Measurements from ENCODE around the gene FCRLA.
A peak's percentile ranks its signal among the peaks of the same experiment; 100 is the strongest.
"Not testable (repeated sequence)": the region's sequence is repeated elsewhere in the genome, so short reads cannot be mapped to it uniquely, and the experiment has no call there.

The FCRLA gene

GRCh38 chr1:161707503-161707902, 474 bp downstream of the FCRLA start:
- DNase-seq, result no peak

GRCh38 chr1:161709373-161709772, 2.3 kb downstream of the FCRLA start:
- no peak for DNase-seq

- DNase-seq, result no peak
Observed at GRCh38 chr1:161710560-161710959, 3.5 kb downstream of the FCRLA start.

- DNase-seq, result no peak
Observed at GRCh38 chr1:161718559-161719324, 11.7 kb downstream of the FCRLA start.

DNA sequence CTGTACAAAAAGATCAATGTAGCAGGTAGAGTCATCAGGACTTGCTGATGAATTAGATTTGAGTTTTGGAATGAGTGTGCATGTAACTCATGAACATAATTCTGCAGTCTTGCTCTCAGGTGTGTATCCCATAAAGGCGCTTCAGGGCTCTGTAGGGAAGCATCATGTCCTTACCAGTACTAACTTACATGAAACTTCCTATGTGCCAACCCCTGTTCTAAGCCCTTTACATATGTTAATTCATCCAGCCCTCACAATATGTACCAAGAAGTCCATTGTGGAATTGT, 12.2 kb downstream of the FCRLA start:
- no peak for DNase-seq

DNA sequence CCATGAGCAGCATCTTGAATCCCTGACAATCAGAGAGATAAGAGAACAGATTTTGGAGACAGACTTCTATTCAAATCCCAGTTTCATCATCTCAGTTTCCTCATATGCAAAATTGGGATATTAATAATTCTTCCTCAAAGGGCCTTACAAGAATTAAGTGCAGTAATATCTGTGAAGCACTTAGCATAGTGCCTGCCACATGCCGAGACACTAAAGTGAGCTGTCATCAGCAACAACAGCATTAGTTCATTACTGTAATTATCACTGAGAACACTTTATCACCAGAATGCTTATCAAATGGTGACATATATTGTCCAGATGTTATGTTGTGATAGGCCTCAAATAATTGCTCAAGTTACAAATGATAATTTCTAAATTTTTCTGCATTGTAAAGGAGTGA, 13.4 kb downstream of the FCRLA start:
- DNase-seq, result no peak

DNA sequence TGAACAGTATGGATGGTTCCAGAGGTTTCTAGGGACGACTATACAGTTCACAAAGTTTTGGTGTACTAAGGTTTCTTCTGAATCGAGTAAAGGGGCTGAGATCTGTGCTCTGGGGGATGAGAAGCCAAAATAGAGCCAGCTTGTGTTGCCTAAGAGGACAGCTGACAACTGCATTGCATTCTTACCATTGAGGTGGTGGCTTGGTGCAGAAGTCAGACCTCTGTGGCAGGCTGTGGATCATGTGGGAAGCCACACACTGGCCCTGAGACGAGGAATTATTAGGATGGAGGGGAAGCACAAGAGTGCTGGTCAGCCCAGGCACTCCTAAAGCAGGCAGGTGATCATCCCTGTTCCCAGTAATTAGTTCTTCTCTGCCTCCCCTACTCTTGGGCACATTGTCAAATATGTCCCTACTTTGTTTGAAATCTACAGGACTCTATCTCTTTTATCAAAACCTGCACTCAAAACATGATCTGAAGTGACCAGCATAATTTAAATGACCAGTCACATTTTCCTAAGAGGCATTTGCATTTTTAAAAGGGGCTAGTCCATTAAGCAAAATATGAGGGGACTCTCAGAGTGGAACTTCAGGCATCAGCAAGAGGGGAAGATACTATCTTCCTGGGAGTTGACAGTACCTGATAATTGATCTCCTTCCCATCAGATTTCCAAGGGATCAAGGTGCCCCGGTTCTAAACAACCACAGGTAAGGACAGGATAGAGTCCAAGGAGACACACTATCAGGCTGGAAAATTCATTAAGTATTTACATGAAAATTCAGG, 14.1 kb downstream of the FCRLA start, which contains the start of gene FCRLB:
Gene FCRLB (plus strand): TSS at position 589 of the 782 bp plus-strand sequence. CDS start 1,129 bp downstream, outside the sequence.
- DNase-seq, result no peak

GRCh38 chr1:161721738-161722343, 14.8 kb downstream of the FCRLA start:
- DNase-seq, result no peak

- no peak for DNase-seq
Observed at GRCh38 chr1:161722406-161722805, 15.4 kb downstream of the FCRLA start.

DNA sequence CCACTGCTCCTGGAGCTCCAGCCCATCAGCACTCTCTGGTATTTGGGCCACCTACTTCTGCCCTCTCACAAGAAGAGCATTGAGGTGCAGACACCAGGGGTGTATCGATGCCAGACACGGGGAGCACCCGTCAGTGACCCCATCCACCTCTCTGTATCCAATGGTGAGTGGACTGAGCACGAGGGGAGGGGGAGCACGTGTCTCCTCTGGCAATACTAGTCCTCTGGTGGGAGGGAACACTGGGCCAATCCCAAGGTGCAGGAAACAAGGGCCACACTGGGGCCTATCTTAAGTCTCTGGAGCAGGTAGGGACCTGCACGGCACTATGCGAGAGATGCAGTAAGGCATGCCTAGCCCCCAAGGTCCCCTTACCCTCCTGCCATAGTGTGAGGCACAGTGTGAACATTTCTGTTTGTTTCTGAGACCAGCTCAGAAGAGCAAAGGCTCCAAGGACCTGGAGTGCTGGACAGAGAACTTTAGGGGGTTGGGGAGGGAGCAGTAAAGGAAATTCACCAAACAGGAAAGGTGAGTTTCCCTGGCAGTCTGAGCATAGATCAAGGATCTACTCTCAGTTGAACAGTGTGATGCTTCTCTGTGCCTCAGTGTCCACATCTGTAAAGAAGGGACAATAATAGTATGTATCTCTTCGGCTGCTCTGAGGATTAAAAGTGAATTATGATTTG, 16.6 kb downstream of the FCRLA start:
- DNase-seq, result no peak

- DNase-seq, result not testable (repeated sequence)
Observed at GRCh38 chr1:161725258-161725907, 18.4 kb downstream of the FCRLA start.

DNA sequence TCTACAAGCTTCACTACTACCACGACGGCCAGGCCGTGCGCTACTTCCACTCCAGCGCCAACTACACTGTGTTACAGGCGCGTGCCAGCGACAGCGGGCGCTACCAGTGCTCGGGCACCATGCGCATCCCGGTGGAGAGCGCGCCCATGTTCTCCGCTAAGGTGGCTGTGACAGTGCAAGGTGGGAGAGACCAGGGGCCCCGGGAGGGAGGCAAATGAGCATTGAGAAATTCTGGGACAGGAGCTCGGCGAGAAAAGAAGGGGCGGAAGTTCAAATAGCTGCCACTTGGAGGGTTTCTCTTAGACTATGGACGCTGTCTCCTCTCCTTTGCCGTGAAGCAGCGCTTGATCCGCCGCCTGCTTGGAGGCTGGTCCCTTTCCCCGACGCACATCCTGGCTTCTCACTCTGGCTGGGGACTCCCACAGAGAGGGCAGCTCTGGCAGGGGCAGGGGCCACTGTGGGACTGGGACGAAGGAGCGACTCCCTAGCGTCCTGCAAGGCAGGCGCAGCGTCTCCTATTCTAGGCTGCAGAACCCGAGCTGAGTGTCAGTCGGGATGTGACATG, 19.0 kb downstream of the FCRLA start:
- peak; percentile 22 for DNase-seq

DNA sequence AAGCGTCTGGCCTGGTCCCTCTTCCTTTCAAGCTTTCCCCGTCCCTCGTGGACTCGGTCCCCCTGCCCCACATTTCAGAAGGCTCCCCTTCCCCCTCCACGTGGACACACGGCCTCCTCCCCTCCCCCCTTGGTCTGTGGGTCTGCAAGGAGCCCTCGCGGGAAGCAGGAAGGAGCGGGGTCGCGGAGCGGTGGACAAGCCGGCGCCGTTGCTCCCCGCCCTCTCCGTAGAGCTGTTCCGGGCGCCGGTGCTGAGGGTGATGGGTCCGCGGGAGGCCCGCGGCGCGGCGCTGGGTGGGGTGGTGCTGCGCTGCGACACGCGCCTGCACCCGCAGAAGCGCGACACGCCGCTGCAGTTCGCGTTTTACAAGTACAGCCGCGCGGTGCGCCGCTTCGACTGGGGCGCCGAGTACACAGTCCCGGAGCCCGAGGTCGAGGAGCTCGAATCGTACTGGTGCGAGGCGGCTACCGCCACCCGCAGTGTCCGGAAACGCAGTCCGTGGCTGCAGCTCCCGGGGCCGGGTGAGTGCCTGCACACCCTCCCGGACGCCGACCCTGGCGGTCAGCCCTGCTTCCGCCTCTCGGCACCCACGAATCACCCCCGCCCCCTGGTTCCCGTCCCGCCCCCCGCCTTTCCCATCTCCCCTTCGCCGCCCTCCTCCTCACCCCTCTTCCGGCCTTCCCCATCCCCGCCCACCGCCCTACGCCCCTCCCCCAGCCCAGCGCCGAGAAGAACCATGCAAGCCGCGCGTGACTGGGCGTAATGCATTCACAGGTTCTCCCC, 19.6 kb downstream of the FCRLA start:
- peak; percentile 71 for DNase-seq

DNA sequence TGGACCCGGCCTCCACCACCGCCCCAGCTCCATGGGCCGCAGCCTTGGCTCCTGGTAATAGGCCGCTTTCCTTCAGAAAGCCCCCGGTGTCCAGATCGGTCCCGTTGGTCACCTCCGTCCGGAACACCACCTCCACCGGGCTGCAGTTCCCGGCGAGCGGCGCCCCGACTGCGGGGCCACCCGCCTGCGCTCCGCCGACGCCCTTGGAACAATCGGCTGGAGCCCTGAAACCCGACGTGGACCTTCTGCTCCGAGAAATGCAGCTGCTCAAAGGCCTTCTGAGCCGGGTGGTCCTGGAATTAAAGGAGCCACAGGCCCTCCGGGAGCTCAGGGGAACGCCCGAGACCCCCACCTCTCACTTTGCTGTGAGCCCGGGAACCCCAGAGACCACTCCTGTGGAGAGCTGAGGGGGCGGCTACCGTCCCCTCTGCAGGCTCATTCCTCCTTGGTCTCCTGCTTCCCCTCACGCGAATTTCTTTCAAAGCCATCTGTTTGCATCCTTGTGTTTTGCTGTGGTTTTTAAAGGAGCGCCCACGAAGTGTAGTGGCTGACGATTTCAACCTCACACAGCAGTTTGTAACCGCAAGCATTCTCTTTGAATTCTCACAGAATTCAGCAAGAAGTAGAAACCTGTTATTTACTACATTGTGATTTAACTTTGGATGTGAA, 20.4 kb downstream of the FCRLA start:
- DNase-seq, result no peak

DNA sequence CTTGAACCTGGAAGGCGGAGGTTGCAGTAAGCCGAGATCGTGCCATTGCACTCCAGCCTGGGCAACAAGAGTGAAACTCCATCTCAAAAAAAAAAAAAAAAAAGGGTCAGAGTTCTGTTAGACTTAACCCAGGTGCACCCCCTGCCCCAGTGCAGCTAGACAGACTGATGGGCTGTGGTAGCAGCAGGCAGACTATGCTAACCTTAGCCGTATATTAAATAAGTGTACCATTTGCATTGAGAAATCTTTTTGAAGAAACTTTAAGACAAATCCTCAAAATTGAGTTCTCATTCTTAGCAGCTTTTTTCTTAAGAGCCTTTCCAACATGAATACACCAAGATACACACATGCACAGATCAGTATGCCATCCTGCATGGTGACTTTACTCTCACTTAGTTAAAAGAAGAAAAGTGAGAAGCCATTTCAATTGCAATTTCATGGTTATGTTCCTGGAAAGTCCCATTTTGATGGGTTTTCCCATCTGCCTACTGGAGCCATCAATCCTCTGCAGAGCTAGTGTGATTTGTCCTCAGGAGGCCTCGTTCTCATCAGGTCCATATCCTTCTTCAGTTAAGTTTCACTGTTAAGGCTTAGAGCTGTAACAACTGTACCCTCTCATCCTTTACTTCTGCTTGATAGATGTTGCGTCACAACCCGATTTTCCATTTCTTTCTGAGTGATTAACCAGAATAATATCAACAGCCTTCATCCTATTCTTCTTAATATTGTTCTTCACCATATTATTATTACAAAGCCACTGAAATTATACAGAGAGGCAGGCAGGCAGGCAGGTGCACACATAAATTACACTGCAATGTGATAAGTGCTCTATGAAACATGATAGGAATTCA, 21.6 kb downstream of the FCRLA start:
- DNase-seq, result no peak

DNA sequence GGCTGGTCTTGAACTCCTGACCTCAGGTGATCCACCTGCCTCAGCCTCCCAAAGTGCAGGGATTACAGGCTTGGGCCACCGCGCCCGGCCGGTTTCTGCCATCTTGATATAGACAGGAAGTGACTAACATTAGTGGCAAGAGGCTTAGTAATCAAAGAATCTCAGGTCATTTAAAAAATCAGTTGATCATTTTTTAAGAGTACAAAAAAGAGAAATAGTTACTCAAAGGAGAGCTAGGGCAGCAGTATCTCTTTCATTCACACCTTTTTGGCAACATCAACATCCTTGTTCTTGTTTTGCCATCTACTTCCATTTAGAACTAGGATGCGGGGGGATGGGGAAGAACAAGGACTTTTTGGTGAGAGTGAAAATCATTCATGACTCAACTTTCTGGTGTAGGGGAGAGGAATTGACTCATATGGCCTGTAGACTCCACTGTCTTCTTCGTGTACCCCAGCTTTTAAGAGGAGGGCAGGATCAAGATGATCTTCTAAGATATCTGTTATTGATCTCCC, 23.1 kb downstream of the FCRLA start:
- DNase-seq, result no peak

- DNase-seq, result no peak
Observed at GRCh38 chr1:161731241-161731640, 24.2 kb downstream of the FCRLA start.

DNA sequence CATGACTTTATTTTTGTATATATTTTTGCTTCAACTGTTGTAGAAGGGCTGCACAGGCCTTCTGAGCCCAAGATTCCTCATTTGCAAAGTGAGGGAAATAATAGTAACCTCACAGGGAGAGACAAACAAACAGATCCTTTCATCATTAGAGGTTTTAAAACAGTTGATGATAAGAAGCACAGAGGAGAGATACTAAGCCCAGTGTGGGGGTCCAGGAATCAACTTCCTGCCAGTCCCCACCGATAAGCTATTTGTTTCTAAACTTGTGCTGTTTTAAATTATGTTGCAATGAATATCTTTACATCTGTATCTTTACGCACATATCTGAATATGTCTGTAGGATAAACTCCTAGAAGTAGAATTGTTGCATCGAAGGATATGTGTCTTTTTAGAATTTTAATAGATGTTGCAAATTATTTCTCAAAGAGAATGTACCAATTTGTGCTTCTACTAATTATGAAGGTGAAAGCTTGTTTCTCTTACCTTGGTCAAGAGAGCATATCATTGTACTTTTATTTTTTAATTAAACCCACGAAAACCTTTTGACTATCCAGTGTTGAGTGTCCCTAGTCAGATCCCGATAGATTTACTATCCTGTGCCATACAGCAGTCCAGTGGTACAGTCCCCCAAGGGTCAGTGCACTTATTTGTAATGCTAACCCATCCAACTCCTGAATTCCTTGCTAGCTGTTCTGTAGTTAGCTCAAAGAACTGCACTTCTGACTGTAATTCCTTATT, 25.1 kb downstream of the FCRLA start:
- DNase-seq, result no peak

- no peak for DNase-seq
Observed at GRCh38 chr1:161733526-161733925, 26.5 kb downstream of the FCRLA start.

All from SHP77 treated with DMSO at 0.1 percent for 48 hours (cell line).